AG09319 (cell line): Measurements from ENCODE around the gene SH3PXD2A.

Experiments
- DNase-seq: peaks from one replicate; pipeline ENCODE4 v3.0.0-alpha.2; 2010; ENCODE audit warnings: low read depth; ENCODE audit errors: extremely low read depth
- TF ChIP-seq, protein P1 (sequence below): IDR thresholded peaks from 2 replicates; pipeline ENCODE4 v1.5.1; 2011; ENCODE audit warnings: low read depth, mild to moderate bottlenecking, inconsistent platforms, low read length, moderate library complexity

The SH3PXD2A gene

GRCh38 chr10:103603382-103603781 lies 252.0 kb downstream of the SH3PXD2A start:
- TF ChIP-seq, protein P1, sequence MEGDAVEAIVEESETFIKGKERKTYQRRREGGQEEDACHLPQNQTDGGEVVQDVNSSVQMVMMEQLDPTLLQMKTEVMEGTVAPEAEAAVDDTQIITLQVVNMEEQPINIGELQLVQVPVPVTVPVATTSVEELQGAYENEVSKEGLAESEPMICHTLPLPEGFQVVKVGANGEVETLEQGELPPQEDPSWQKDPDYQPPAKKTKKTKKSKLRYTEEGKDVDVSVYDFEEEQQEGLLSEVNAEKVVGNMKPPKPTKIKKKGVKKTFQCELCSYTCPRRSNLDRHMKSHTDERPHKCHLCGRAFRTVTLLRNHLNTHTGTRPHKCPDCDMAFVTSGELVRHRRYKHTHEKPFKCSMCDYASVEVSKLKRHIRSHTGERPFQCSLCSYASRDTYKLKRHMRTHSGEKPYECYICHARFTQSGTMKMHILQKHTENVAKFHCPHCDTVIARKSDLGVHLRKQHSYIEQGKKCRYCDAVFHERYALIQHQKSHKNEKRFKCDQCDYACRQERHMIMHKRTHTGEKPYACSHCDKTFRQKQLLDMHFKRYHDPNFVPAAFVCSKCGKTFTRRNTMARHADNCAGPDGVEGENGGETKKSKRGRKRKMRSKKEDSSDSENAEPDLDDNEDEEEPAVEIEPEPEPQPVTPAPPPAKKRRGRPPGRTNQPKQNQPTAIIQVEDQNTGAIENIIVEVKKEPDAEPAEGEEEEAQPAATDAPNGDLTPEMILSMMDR = no peak
- no peak for DNase-seq

DNA sequence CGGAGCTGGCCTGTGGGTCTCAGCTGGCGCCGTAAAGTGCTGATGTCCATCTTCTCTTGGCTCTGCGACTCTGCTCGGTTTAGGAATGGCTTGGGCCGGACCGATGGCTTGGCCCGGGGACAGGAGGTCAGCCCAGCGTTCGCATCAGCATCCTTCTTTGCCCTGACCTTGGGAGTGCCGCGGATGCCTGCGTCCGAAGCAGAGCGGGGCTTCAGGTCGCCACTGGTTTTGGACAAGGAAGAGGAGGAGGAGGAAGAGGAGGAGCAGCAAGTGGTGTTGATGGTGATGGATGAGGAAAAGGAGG lies 252.6 kb downstream of the SH3PXD2A start:
- TF ChIP-seq, protein P1 = no peak
- no peak for DNase-seq

DNA sequence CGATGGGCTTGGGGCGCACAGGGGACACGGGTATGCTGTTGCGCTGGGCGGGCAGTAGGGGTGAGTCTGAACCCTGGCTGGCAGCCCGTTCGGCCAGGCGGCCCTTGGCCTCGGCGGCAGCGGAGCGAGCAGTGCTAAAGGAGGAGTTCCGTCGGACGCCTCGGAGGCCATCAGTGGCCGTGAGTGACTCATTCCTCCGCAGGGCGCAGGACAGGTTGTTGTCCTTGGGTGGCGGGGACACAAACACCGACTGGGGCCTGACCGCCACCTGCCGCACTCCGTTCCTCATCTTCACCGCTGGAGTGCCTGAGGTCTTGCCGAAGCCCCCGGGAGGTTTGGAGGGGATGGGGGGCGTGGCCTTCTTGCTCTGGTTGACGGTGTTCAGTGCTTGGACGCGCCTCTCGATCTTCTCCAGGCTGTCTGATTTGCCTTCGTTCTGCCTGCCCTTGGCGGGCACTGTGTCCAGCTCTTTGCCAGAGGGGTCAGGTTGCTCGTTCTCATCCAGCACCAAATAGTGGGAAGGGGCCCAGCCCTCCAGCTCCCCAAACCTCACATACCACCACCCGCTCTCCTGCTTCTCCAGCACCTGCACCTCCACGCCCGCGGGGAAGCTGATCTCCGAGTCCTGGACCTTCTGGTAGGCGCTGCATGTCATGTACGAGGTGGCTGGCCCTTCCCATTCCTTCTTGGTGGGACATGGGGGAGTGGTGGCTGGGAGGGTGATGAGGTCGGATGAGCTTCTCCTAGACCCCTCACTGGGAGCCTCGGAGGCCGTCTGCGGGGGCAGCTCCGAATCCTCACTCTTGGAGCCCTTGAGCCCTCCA lies 253.1 kb downstream of the SH3PXD2A start:
- TF ChIP-seq, protein P1 = no peak
- DNase-seq = no peak

DNA sequence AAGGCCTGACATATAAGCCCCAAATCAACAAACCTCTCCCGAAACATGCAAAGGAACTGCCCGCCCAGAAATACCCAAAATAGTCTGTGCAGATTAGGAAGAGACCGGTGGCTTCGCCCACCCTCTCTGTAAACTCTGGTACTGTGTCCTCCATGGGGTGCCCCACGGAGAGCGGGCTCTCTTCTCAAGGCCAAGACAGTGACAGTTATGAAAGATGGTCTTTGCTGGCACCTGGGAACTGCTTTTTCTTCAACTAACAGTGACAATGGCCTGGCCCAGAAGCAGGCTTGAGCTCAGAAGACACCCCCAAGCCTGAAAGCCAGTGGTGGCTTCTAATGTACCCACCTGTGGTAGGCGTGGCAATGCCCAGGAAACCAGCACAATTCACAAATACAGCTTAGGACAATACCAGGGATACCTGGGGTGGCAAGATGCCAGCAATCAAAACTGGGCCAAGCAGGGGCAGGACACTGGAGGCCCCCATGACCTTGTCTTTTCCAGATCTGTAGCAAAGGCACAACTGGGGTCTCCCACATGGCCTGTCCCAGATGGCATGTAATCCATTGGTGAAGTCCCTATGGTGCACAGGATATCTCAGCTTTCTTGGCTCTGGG lies 254.3 kb downstream of the SH3PXD2A start:
- no peak for DNase-seq
- TF ChIP-seq, protein P1 = no peak

DNA sequence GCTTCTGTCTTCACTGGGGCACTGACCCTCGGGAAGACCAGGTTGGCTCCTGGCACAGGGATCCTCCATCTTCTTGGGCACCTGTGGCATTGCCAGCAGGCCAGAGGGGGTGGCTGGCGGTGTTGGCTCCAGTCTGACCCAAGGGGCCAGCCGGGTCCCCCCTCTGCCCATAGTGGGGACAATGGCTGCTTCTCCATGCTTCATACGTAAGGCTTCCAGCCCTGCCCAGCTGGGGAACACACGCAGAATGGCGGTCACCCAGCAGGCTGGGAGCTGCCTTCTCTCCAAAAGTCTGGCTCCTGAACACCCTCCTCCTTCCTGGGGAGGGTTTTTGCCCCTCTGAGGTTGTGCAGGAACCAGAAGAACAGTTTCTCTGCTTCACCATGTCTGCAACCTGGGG lies 255.1 kb downstream of the SH3PXD2A start:
- DNase-seq = no peak
- TF ChIP-seq, protein P1 = no peak

DNA sequence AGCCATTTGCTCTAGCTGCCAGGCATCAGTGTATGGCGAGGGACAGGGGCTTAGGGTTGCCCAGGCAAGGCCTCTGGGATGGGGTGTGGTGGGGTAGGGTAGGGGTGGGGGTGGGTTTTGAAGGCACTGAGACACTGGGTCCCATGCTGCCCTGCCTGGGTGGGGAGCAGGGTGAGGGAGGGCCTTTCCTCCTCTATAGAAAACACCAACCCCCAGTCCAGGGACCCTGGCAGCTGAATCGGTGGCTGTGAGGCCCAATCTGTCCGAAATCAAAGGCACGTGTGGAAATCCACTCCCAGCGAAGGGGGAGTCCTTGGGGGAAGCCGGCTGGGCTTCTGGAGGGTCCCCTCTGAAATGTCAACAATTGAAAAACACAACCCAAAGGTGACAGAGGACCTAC lies 255.5 kb downstream of the SH3PXD2A start:
- no peak for DNase-seq
- TF ChIP-seq, protein P1 = no peak

- TF ChIP-seq, protein P1 = no peak
These were observed 256.2 kb downstream of the SH3PXD2A start for GRCh38 chr10:103599211-103599610.

More at GRCh38 chr10:103599211-103599610, 256.2 kb downstream of the SH3PXD2A start:
- DNase-seq = no peak
